ENCODE measurements around the gene CLCA2.

GRCh38 chr1:86421601-86422280, 2.2 kb upstream of the CLCA2 start:
- TF ChIP-seq CSDC2 (CRISPR knock-in tag; IDR thresholded peaks at IDR 0.05) (no peak), CREB5 (CRISPR knock-in tag; IDR thresholded peaks at IDR 0.05; ENCODE audit: low read depth) (no peak)

Measured in SK-N-SH treated with all-trans-retinoic acid at 6 μM for 48 hours (cell line).